HG02973 (cell line): ENCODE results near the gene DNAJC3.
"Not testable (repeated sequence)": the region's sequence is repeated elsewhere in the genome, so short reads cannot be mapped to it uniquely, and the experiment has no call there.

Source experiments
- ATAC-seq: cut with Tn5 transposase; IDR thresholded peaks from one replicate; pipeline ENCODE4 v1.9.1; 2021; ENCODE audit warnings: moderate library complexity; ENCODE audit not compliant: unreplicated experiment

DNAJC3 gene

DNA sequence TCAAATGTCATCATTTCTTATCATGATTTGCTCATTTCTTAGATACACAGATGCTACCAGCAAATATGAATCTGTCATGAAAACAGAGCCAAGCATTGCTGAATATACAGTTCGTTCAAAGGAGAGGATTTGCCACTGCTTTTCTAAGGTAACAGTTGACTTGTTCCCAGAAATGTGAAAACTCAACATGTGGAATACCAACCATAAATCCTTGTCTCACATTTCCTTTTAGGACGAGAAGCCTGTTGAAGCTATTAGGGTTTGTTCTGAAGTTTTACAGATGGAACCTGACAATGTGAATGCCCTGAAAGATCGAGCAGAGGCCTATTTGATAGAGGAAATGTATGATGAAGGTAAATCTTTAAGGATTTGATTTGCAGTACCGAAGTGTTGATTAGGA, 86.7 kb downstream of the DNAJC3 start:
- no peak for ATAC-seq

DNA sequence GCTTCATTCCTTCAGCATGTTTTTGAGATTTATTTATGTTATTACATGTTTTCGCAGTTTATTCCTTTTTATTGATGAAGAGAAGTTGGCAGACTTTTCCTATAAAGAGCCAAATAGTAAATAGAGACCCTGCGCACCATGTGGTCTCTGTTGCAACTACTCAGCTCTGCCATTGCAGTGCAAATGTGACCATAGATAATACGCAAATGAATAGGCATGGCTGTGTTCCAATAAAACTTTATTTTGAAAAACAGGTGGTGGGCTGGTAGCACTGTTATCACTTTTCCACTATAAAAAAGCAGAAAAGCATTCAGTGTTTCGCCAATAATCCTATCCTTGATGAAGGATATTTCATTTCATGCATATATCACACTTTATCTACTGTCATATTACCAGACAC, 95.0 kb downstream of the DNAJC3 start:
- no peak for ATAC-seq

DNA sequence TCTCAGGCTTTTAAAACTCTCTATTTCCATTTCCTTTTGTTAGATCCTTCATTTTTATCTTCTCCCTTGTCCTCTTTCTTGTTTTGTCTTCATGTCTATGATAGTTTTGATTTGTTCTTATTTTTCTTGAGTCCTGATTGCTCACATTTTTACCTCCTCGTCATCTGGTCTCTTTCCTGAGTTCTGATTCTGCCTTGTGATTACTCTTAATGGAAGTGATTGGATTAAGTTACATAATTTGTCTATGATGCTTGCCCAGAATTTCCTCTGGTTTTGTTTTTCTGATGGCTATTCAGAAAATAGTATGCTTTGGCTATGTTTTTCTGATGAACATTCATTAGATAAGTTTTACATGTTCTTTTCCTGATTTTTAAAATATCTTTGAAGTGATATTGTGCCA, 102.6 kb downstream of the DNAJC3 start:
- ATAC-seq: no peak

DNA sequence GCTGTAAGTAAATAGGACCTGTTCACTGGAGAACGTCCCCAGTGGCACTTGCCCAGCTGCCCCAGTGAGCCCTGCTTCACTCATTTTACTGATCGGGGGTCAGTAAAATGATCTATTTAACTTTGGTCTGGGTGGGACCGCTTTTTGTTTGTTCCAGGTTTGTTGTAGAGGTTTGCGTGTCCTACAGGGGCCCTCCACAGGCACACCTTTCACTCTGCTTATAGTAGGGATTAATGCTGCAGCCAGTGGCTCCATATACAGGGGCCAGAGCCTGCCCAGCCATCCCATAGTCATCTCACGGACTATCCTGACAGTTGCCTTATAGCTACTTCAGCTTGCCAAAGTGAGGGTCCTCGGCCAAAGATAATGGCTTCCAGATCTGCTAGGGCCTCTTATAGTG, 104.1 kb downstream of the DNAJC3 start:
- no peak for ATAC-seq

DNA sequence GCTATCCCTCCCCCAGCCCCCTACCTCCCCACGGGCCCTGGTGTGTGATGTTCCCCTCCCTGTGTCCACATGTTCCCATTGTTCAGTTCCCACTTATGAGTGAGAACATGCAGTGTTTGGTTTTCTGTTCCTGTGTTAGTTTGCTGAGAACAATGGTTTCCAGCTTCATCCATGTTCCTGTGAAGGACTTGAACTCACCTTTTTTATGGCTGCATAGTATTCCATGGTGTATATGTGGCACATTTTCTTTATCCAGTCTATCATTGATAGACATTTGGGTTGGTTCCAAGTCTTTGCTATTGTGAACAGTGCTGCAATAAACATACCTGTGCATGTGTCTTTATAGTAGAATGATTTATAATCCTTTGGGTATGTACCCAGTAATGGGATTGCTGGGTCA, 105.0 kb downstream of the DNAJC3 start:
- ATAC-seq: not testable (repeated sequence)

DNA sequence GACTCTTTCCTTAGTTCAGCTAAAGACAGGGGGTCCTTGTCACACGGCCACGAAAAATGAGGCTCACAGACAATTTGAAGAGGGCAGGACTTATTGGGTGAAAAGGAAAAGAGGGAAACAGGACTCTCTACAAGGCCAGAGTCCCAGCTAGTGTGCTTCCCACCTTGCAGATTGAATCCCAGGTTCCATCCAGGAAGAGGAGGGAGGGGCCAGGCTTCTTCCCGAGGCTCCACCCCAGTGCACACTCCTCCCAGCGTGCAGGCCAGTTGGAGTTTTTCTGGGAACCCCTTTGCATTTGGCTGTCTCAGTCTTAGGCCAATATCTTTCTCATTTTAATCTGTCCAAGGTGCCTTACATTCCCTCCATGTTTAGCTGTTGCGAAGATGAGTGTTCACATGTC, 106.8 kb downstream of the DNAJC3 start:
- no peak for ATAC-seq

DNA sequence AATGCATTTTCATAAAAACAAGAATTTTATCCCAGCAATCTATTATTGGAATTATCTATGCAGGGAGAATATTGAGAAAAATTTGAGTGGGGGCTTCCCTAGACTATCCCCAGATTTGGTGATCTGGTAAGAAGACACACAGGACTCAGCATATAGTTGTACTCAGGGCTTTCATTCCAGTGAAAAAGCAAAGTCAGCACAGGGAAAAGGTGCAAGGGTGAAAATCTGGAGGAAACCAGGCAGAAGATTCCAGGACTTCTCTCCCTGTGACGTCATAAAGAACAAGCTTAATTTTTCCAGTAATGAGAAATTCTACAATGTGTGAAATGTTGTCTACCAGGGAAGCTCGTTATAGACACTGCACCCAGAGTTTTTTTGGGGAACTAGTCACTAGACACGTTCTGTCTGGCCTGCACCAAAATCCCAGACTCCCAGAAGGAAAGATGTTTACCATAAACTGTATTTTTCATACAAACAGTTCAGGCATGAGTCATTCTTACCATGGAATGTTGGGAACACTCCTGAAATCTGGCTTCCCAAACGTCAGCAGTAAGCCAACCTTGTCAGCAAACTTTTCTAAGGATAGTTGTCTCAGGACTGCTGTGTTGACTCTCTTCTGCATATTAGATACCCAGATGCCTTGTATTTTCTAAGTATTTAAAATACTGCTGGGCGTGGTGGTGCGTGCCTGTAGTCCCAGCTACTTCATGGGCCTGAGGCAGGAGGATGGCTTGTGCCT, 107.4 kb downstream of the DNAJC3 start:
- ATAC-seq: no peak

DNA sequence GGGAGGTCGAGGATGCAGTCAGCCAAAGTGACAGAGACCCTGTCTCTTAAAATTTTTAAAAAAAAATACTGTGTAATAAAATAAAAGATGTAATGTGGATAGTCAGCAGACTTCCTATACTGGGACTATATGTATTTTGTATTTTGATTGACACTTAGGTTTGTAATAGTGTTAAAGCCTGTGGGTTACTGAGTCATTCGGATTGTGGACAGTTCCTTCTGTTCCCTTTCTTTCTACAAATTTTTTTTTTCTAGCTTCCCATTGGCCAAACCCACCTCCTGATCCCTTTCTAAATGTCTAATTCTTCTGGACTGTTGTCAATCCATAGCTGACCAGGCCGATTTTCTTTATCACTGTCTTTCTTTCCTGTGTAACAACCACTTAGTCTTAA, 108.0 kb downstream of the DNAJC3 start:
- ATAC-seq: no peak

DNA sequence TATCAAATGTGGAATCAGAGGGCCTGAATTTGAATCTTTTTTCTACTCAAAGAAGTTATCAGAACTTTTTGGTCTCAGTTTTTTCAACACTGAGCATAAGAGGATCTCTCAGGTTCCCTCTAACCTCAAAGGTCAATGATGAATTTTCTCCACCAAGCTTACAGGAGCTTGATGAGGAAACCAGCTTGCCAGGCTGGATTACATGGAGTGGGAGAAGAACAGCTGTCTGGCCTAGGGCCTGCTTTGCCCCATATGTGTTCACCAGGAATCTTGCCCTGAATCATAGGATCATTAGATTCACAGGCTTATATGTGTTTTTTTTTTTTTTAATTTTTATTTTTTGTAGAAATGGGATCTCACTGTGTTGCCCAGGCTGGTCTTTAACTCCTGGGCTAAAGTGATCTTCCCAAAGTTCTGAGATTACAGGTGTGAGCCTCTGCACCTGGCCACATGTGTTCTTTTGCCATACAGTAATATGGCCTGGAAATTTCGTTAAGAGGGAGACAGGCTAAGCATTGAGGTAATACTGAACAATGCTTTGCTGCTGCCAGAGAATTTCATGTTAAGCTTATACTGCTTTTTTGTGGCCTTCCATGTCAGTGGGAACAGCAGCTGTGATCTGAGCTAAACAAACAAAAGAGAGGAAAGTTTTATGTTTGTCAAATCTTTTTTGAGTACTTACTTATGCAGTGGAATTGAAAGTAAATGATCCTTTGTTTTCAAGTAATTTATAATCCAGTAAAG, 110.6 kb downstream of the DNAJC3 start:
- no peak for ATAC-seq

DNA sequence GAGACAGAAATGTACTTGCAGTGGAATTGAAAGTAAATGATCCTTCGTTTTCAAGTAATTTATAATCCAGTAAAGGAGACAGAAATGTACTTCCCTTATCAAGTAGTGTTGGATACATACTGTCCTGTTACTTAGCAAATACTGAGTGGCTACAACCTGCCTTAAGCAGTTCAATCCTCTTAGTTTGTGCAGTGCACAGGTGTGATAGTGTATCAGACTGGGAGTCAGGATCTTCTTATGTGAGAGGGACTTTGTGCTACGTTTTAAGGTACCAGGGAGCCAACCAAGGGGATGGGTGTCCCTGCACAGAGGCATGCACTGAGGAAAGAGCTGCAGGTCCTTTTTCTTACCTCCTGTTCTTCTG, 111.1 kb downstream of the DNAJC3 start:
- ATAC-seq: no peak

DNA sequence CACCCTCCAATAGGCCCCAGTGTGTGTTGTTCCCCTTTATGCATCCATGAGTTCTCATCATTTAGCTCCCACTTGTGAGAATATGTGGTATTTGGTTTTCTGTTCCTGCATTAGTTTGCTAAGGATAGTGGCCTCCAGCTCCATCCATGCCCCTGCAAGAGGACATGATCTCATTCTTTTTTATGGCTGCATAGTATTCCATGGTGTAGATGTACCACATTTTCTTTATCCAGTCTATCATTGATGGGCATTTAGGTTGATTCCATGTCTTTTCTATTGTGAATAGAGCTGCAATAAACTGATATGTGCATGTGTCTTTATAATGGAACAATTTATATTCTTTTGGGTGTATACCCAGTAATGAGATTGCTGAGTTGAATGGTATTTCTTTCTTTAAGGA, 112.4 kb downstream of the DNAJC3 start:
- not testable (repeated sequence) for ATAC-seq

DNA sequence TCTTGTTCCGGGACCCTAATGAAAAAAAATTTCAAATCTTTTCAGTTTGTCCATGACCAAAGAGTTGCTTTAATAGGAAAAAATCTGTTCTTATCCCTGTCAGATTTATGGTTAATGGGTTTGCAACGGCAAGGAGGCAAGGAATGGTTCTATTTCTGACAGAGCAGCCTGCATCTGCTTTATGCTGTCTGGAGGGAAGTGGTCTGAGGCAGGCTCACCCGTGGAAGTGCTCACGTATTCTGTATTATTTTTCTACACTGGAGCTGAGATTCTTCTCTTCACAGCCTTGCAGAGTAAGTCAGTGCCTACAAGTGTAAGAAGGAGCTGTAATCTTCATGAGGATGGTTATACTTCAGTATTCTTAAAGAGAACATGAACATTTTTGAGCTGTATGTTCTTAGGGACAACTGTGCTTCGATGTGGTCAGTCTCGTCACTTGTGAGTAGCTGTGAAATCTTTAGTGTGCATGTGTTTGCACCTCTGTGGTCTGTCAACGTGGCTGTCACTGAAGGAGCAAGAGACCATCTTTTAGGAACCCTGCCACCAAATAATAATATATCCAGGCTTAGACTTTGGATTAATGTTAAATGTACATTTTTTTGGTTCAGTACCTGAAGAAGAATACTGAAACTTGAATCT, 114.3 kb downstream of the DNAJC3 start:
- no peak for ATAC-seq

DNA sequence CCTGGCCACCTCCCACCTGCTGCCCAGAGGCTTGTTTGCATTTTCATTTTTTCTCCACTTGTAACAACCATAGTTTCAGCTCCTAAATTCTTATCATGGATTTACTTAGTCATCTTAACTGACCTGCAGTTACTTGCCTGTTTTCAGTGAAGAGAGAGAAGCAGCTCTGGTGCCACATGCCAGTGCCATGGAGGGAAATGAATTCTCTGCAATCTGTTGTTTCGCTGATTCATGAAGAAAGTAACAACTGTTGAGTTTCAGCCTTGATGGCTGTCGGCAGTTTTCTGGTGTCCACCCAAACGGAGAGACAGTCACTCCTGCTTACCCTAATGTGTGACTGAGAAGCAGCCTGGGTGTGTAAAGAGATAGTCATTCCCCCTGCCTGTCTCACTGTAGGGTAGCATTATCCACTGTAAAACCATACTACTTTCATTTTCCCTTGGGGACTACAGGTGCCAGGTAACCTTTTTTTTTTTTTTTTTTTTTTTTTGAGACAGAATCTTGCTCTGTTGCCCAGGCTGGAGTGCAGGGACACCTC, 116.1 kb downstream of the DNAJC3 start:
- no peak for ATAC-seq

DNA sequence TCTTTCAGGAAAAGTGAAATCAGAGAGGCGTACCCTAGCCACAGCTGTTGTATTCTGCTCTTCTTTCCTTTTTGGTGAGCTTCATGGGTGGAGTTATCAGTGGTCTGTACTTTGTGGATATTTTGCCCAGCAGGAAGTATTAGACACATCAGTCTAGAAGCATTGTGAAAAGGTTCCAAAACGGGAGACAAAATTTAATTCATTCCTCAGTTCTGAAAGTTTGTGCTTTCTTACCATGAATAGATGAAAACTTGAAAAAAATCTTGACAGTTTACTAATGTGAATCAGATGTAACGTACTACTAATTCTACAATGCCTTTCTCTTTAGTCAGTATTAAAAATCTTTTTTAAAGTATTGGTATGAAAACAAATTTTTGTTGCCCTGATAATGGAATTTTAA, 116.8 kb downstream of the DNAJC3 start:
- ATAC-seq: no peak

DNA sequence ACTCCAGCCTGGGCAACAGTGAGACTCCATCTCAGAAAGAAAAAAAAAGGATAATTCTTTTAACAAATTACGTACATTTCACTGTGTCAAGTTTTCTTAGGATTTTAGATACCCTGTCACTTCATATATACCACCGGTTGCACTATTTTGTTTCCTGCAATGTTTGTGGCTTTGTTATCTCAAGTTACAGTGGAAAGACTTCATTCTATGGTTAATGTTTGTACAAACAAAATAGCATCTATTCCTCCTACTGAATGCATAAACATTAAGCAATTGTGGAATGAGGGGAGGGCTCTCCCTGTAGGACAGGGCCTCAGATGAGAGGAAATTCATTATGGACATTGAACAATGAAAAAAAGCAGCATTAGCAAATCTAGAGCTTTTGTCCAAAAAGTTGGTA, 120.1 kb downstream of the DNAJC3 start:
- ATAC-seq: no peak

DNA sequence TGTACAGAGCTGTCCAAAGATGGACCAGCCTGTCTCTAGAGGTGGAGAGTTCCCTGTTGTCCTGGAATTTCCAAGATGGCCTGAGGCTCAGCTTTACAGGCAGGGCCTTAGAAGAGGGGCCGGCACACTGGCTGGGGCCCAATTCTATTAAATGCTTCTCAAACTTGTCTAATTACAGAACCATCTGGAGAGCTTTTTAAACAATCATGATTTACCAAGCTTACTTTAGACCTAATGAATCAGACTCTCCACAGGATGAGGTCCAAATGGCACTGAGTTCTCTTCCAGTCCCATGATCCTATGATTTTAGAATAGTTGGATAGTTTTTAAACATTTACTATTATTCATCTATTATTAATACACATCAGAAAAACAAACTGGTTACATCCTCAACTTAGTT, 123.5 kb downstream of the DNAJC3 start:
- no peak for ATAC-seq

DNA sequence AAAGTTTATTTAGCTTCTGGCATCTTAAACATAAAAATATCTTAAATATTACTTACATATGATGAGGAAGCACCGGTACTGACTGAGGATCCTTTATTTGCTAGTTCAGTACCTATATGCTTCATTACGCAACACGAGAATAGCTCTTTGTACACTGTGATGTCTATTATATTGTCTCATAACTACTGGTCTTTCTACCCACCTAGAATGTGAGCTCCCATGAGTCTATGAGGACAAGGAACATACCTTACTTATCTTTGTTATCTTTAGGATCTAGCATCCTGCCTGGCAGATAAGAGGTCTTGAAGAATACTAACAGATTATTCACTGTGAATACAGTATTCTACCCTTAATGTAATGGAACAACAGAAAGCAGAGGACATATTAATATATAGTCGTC, 124.9 kb downstream of the DNAJC3 start:
- ATAC-seq: no peak

DNA sequence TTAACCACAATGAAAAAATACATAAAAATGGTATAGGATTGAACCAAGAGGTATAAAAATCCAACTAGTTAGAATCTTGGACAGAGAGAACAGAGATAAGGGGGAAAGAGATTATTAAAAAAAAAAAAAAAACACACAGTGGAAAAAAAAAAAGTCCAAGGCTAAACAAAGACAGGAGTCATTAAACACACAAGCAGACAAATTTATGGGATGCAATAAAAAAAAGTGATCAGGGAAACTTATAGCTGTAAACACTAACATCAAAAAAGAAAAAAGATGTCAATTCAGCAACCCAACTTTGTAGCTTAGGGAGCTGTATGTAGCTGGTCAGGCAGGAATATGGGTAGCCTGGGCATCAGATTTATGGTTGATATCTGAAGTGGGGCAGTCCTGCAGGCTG, 129.0 kb downstream of the DNAJC3 start:
- no peak for ATAC-seq

DNA sequence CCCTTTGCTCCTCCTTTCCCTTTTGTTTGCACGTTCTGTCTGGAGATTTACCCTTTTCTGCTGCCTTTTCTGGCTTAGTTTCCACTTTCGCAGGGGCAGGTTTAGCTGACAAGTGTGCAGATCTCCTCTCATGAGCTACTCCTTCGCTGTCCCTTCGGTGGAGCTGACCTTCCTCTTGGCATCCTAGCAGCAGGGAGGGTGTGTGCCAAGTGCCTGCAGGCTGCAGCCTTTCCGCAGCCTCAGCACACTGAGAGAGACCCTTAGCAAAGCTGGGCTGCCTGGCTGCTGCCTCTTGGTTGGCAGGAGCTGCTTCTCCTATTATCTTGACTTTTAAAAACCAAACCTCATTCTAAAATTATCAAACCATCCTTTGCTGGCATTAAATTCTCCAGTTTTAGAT, 132.5 kb downstream of the DNAJC3 start:
- ATAC-seq: no peak

DNA sequence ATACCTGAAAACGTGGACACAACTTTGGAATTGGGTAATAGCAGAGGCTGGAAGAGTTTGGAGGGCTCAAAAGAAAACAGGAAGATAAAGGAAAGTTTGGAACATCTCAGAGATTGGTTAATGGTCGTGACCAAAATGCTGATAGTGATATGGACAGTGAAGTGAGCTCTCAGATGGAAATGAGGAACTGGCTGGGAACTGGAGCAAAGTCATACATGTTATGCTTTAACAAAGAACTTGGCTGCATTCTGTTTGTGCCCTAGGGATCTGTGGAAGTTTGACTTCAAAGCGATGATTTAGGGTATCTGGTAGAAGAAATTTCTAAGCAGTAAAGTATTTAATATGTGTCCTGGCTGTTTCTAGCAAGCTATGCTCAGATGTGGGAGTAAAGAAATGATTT, 136.2 kb downstream of the DNAJC3 start:
- ATAC-seq: no peak

DNA sequence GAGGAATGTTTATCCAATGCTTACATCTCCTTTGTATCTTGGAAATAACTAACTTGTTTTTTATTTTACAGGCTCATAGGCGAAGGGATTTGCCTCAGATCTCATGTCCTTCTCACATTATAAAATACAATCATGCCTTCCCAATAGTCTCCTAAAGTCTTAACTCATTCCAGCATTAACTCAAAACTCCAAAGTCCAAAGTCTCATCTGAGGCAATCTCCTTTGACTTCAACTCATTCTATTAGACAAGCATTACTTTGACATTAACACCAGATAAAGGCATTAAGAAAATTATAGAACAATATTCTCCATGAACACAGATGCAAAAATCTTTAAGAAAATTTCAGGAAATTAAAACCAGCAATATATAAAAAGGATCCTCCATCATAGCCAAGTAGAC, 137.6 kb downstream of the DNAJC3 start:
- no peak for ATAC-seq

DNA sequence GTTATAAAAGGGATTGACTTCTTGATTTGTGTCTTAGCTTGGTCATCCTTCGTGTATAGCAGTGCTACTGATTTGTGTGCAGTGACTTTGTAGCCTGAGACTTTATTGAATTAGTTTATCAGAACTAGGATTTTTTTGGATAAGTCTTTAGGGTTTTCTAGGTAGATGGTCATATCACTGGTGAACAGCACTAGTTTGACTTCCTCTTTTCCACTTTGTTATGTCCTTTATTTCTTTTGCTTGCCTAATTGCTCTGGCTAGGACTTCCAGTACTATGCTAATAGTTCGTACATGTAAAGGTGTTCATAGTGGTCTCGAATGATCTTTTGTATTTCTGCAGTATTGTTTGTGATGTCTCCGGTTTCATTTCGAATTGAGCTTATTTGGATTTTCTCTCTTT, 145.4 kb downstream of the DNAJC3 start:
- ATAC-seq: no peak
